Measurements from ENCODE around the gene PLCD1.

Gene PLCD1

DNA sequence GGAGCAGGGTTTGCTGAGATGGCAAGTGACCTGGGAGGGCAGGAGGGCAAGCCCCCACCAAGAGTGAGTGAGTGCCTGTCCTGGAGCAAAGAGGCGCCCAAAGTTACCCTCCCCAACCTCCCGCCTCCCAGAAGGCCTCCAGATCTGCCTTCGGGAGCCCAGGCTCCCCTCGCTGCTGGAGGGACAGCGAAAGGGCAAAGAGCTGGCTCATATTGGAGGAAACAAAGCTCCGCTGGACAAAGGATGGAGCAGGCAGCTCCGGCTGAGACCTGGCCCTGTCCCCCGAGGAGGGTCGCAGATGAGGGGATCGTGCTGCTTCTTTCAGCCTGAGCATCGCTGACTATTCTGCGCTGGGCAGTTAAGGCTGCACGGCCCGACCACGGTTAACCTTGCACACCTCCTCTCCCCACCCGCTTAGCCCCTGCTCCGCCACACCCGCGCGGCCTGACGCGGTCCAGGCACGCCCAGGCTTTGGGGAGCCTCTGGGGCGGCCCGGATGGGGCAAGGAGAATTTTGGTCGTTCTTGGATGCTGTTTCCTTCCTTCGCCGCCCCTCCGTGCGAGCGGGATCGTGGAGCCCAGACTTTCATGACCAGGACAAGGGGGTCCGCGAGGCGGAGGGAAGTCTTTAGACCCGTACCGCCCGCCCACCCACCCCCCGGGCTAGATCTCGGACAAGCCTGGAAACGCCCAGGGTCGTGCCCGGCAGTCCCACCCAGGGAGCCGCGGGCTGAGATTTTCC lies 651 bp downstream of the PLCD1 start:
- H2AFZ ChIP-seq (ENCODE audit: low read depth, low read length) = no peak overlapping the region
- H3K9me3 ChIP-seq (ENCODE audit: insufficient read depth, low read length) = no peaks in the 10 kb centered on the region
- no peak overlapping the region for H3K4me2 ChIP-seq (ENCODE audit: low read length)
- no peak overlapping the region for H3K27ac ChIP-seq (ENCODE audit: low read length)
- H3K79me2 ChIP-seq (ENCODE audit: low read length) = no peaks in the 10 kb centered on the region
- H3K9ac ChIP-seq (ENCODE audit: low read length) = no peak overlapping the region
- no peaks in the 10 kb centered on the region for H3K27me3 ChIP-seq (ENCODE audit: low read depth, low read length)
- H3K36me3 ChIP-seq (replicated peaks; ENCODE audit: low read depth, low read length) = no peaks in the 10 kb centered on the region
- H4K20me1 ChIP-seq (ENCODE audit: insufficient read depth, low read length) = no peaks in the 10 kb centered on the region
- H3K4me1 ChIP-seq (ENCODE audit: low read length) = peaks cover 11% of the 10 kb centered on the region
- no peak for TF ChIP-seq EZH2phosphoT487 (IDR thresholded peaks at IDR 0.05; ENCODE audit: low read depth)
- TF ChIP-seq, protein P1, sequence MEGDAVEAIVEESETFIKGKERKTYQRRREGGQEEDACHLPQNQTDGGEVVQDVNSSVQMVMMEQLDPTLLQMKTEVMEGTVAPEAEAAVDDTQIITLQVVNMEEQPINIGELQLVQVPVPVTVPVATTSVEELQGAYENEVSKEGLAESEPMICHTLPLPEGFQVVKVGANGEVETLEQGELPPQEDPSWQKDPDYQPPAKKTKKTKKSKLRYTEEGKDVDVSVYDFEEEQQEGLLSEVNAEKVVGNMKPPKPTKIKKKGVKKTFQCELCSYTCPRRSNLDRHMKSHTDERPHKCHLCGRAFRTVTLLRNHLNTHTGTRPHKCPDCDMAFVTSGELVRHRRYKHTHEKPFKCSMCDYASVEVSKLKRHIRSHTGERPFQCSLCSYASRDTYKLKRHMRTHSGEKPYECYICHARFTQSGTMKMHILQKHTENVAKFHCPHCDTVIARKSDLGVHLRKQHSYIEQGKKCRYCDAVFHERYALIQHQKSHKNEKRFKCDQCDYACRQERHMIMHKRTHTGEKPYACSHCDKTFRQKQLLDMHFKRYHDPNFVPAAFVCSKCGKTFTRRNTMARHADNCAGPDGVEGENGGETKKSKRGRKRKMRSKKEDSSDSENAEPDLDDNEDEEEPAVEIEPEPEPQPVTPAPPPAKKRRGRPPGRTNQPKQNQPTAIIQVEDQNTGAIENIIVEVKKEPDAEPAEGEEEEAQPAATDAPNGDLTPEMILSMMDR (IDR thresholded peaks at IDR 0.05; ENCODE audit: low read depth, low read length) = no peak
- no peak overlapping the region for H3K4me3 ChIP-seq (ENCODE audit: low read length)

DNA sequence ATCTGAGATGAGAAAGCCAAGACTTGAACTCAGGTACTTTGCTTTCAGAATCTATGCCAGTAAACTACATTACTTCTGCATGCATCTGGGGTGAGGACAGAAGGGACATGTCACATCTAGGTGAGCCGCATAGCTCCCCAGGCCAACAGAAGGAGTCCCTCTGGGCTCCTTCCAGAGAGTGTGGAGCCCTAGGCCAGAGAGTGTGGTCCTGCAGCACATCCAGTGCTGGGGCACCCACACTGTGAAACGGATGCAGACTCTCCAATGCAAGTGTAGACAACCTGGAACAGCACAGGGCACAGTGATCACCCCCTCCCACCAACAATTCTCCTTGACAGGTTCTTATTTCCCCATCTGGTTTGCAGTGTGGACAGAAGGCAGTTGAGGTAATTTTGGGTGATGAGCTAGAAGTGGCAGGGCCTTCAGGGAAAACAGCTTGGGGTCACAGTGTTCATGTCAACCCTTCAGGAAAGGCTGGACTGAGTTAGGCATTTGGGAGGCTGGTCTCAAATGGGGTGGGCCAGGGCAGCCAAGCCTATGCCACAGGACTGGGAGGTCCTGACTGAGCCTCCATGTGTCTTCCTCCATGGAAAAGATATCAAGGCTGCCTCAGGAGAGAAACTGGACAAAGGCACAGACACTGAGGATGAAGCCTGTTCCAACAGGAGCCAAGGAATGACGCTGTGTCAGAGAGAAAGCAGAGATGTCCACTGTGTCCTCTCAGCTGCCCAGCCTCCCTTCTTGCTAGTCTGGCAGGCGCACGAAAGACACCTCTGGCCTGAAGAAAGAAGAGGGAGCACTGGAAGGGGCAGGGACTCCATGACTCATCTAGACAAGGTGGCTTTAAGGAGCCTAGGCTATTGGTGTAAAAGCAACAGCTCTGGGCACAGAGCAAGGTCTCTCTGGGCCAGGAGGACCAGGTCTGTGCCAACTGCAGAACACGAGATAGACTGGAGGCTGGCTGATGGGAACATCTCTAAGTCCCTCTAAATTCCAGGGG lies 1.7 kb downstream of the PLCD1 start:
- no peak overlapping the region for H3K27ac ChIP-seq (ENCODE audit: low read length)
- H3K9me3 ChIP-seq (ENCODE audit: insufficient read depth, low read length) = no peaks in the 10 kb centered on the region
- no peak overlapping the region for H2AFZ ChIP-seq (ENCODE audit: low read depth, low read length)
- H3K4me3 ChIP-seq (ENCODE audit: low read length) = no peak overlapping the region
- H3K36me3 ChIP-seq (replicated peaks; ENCODE audit: low read depth, low read length) = no peaks in the 10 kb centered on the region
- H3K4me2 ChIP-seq (ENCODE audit: low read length) = no peak overlapping the region
- peaks cover 13% of the 10 kb centered on the region for H3K4me1 ChIP-seq (ENCODE audit: low read length)
- H4K20me1 ChIP-seq (ENCODE audit: insufficient read depth, low read length) = no peaks in the 10 kb centered on the region
- no peak overlapping the region for H3K9ac ChIP-seq (ENCODE audit: low read length)
- no peaks in the 10 kb centered on the region for H3K79me2 ChIP-seq (ENCODE audit: low read length)
- TF ChIP-seq, protein P1 (IDR thresholded peaks at IDR 0.05; ENCODE audit: low read depth, low read length) = no peak
- TF ChIP-seq EZH2phosphoT487 (IDR thresholded peaks at IDR 0.05; ENCODE audit: low read depth) = no peak
- no peaks in the 10 kb centered on the region for H3K27me3 ChIP-seq (ENCODE audit: low read depth, low read length)

DNA sequence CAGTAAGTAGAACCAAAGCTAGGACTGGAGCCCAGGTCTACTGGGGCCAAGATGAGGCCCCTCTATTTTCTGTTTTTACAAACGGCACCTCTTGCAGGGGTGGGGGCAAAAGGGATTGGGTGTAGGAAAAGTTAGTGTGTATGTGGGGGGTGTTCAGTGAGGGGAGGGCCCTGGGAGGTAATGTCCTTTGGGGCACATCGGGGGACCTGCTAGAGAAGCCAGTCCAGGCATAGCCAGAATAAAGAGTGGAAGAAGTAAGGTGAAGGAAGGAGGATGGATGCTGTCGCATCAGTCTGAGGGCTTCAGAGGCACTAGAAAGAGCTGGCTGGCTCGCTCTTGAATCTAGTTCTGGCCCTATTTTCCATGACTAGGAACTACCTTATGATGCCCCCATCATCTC lies 2.6 kb downstream of the PLCD1 start:
- no peaks in the 10 kb centered on the region for H3K36me3 ChIP-seq (replicated peaks; ENCODE audit: low read depth, low read length)
- no peaks in the 10 kb centered on the region for H3K79me2 ChIP-seq (ENCODE audit: low read length)
- no peak overlapping the region for H3K4me2 ChIP-seq (ENCODE audit: low read length)
- H3K27me3 ChIP-seq (ENCODE audit: low read depth, low read length) = no peaks in the 10 kb centered on the region
- peaks cover 13% of the 10 kb centered on the region for H3K4me1 ChIP-seq (ENCODE audit: low read length)
- TF ChIP-seq, protein P1 (IDR thresholded peaks at IDR 0.05; ENCODE audit: low read depth, low read length) = no peak
- TF ChIP-seq EZH2phosphoT487 (IDR thresholded peaks at IDR 0.05; ENCODE audit: low read depth) = no peak
- H3K4me3 ChIP-seq (ENCODE audit: low read length) = no peak overlapping the region
- H4K20me1 ChIP-seq (ENCODE audit: insufficient read depth, low read length) = no peaks in the 10 kb centered on the region
- no peaks in the 10 kb centered on the region for H3K9me3 ChIP-seq (ENCODE audit: insufficient read depth, low read length)
- no peak overlapping the region for H2AFZ ChIP-seq (ENCODE audit: low read depth, low read length)
- H3K27ac ChIP-seq (ENCODE audit: low read length) = no peak overlapping the region
- no peak overlapping the region for H3K9ac ChIP-seq (ENCODE audit: low read length)

Measured in OCI-LY3 (cell line).